GF-D8 (cell line): ENCODE data around the gene PIP5K1C.

Experiments
- DNase-seq: peaks from one replicate; lab custom pipeline; 2025; lab: John Stamatoyannopoulos, UW

Gene PIP5K1C

GRCh38 chr19:3693025-3693925, 7.0 kb downstream of the PIP5K1C start:
- no peak for DNase-seq

DNA sequence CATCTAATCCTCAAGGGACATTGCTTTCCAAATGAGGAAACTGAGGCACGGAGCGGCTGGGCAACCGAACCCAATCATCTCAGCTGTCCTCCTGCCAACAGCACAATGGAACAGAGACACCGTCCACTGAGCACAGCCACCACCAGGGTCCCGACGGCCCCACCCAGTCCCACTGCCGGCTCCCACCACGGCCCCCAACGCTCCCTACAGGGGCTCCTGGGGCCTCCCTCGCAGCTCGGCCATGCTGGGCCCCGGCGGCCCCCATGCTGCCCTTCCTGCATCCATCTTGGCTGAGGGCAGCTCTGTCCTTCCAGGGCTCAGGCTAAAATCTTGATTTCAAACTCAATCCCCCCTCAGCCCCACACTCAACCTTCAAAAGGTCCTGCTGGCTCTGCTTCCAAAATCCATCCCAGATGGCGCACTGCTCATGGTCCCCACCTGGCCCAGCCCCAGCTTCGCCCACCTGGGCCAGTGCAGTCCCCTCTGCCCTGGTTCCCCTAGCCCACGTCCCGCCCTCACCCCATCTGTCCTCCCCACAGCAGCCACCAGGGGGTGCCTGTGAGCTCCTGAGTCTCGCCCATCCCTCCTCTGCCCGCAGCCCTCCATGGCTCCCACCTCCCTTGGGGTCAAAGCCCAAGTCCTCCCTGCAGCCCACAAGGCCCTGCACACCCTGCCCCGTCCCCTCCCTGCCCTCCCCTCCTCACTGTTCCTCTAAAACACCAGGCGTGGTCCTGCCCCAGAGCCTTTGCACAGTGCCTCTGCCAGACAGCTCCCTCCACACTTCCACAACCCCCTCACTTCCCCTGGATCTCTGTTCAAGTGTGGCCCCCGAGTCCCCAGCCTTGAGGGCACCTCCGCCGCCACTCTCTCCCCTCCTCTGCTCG, 7.9 kb downstream of the PIP5K1C start:
- no peak for DNase-seq

- no peak for DNase-seq
Measured at GRCh38 chr19:3691726-3692125, 8.5 kb downstream of the PIP5K1C start.

DNA sequence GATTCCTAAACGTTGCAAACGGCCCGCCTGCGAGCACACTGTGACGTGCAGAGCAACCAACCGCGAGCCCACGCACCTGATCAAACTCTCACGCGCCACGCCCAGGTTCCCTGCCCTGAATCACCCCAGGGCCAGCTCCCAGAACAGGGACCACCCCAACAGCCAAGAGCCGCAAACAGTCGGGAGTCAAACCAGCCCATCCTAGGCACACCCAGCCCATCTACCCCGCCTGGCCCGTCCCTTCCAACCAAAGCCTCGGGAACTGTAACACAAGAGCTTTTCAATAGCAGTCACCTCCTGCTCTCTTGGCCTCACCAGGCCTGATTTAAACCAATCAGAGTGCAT, 8.9 kb downstream of the PIP5K1C start:
- no peak for DNase-seq

- DNase-seq, result no peak
Measured at GRCh38 chr19:3690551-3691371, 9.5 kb downstream of the PIP5K1C start.

DNA sequence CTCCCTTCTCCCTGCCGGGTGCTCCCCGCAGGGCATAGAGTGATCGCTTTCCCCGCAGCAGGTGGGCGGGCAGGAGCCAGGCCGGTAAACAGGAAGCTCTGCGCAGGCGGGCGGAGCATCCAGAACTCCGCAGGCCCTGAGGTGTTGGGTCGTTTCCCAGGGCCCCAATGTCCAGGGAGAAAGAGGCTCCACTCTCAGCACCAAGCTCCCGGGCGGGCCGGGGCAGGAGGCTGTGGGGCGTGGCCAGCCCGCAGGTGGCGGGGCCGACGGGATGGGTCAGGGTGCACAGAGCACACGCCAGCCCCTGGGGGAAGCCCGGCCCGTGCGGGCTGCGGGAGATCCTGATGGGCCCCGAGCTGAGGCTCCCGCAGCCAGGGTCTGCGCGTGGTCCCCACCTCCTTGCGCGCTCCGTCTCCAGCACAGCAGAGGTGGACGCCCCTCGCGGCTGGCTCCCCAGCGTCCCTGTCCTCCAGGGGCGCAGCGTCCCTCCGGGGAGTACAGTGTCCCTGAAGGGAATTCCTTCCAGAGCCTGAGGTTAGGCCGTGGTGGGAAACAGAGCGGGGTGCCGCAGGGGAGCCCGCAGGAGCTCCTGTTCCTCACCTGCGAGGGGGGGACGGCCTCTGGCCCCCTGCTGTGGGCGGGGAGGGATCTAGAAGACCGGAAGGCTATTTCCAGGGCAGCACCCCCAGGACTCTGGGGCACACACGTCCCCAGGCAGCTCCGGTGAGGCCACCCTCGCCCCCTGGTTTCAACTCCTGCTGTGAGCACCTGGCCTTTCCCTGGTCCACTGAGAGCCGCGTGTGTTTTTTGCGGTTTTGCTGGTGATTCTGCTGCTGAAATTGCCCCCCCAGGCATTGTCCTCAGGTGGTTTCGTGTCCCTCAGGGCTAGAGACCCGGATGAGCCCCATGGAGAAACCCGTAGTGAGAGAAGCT, 12.2 kb downstream of the PIP5K1C start:
- DNase-seq, result no peak

- DNase-seq, result no peak
Measured at GRCh38 chr19:3687393-3687773, 12.9 kb downstream of the PIP5K1C start.

GRCh38 chr19:3684817-3685410, 15.4 kb downstream of the PIP5K1C start:
- DNase-seq, result no peak

DNA sequence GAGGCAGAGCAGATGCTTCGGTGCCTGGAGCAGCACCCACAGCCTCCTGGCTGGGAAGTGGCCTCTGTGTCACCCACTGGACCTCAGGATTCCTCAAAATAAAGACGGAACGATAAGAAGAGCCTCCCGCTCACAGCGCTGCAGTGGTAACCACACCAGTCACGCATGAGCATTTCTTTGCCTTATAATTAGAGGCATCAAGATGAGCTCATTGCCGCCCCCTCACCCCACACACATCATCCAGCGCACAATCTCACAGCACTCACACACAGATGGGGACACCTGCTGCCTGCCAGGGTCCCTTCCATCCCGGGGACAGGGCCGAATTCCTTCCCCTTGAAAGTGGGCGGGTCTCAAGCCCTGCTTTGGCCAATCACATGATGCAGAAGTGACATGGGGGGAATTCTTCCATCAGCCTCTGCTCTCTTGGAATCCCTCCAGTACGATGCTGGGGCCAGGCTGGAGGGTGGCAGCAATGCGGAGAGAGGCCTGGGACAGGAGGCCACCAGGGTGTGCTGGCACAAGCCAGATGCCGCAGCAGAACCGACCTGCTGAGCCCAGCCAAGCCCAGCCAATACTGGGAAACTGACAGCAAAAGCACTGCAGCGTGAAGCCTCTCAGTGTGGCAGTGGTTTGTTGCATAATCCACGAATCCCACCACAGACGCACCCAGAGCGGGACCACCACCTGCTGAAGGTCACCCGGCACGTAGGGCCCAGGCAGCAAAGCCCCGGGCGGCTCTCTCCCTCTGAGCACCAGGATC, 16.0 kb downstream of the PIP5K1C start:
- no peak for DNase-seq

DNA sequence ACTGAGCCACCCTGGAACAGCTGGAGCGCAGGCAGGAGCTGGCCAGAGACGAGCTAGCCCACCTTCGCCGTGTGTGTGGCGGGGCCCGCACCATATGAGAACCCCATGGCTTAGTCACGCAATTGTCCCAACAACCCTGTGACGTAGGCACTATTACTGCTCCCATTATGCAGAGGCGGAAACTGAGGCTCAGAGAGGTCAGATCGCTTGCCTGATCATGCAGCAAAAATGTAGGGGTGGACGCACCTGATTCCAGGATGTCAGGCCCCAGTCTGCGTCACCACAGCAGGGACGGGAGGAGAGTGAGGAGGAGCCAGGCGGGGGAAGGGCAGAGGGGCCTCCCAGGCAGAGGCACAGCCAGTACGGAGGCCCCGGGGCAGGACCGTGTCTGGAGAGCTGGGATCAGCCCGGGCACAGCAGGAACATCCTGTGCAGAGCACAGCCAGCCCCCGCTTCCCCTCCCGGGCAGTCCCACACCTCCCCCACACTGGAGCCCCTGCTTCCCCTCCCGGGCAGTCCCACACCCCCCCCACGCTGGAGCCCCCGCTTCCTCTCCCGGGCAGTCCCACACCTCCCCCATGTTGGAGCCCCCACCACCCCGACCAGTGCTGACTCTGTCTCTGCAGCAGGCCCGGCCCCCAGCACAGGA, 16.7 kb downstream of the PIP5K1C start:
- no peak for DNase-seq

DNA sequence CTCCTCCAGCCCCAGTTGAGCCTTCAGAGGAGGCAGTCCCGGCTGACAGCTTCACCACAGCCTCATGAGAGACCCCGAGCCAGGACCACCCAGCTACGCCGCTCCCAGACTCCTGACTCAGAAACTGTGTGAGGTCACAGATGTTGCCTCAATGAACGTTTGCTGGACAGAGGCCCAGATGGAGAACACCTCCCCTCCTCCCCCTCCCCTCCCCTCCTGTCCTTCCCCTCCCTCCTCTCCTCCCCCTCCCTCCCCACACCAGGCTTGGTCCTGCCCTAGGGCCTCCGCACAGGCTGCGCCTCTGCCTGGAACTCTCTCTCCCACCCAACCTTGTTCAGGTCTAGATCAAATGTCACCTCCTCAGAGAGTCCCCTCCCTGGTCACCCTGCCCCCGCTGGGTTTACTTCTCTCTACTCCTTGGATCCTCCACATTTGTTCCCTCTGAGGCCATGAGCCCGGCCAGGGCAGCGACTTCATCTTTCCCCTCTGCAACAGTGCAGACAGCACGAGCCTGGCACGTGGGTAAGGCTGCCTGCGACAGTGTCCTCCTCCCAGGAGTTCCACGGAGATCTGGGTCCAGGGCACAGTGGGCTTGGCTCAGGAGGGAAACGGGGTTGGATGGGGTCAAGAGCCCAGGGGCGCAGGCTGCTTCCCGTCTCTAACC, 17.4 kb downstream of the PIP5K1C start:
- DNase-seq, result no peak

DNA sequence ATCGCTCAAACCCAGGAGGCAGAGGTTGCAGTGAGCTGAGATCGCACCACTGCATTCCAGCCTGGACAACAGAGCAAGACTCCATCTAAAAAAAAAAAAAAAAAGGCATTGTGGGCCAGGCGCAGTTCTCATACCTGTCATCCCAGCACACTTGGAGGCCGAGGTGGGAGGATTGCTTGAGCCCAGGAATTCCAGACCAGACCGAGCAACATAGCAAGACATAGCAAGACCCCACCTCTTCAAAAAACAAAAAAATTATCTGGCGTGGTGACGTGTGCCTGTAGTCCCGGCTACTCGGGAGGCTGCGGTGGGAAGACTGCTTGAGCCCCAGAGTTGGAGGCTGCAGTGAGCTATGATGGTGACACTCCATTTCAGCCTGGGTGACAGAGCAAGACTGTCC, 18.0 kb downstream of the PIP5K1C start:
- no peak for DNase-seq

DNA sequence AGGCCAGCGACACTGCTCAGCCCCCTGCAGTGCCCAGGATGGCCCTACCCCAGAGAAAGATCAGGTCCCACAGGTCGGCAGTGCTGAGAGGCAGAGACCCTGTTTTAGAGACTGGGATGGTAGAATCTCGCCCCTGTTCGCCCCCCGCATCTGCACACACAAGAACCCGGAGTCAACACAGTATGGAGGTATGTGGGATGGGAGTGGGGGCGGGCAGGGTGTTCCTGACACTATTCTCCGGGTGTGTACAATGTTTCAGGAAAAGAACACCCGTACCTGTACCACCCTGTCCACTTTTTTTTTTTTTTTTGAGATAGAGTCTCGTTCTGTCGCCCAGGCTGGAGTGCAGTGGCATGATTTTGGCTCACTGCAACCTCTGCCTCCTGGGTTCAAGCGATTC, 19.3 kb downstream of the PIP5K1C start:
- no peak for DNase-seq

- DNase-seq, result no peak
Measured at GRCh38 chr19:3679581-3679980, 20.7 kb downstream of the PIP5K1C start.

DNA sequence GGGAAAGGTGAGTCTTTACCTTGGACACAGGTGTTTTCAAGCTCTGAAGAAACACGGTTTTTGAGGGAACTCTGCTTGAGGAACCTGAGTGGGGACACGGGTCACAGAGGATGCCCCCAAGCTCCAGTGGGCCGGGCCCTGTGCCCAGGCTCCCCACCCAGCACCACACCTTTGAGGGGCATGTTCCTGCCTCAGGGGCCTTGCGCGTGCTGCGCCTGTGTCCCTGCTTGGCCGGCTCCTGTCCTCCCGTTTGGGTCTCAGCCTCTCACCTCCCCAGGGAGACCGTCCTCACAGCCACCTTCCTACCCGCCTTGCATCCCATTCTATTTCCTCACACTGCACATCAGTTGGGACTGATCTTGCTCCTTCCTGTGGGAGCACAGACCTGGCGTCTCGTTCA, 21.1 kb downstream of the PIP5K1C start:
- no peak for DNase-seq

DNA sequence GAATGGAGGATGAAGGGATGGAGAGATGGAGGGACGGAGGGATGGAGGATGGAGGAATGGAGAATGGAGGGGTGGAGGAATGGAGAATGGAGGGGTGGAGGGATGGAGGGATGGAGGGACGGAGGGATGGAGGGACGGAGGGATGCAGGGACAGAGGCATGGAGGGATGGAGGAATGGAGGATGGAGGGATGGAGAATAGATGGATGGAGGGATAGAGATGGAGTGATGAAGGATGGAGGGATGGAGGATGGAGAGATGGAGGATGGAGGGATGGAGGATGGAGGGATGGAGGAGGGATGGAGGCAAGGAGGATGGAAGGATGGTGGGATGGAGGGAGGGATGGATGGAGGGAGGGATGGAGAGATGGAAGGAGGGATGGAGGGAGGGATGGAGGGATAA, 22.1 kb downstream of the PIP5K1C start:
- DNase-seq, result no peak

DNA sequence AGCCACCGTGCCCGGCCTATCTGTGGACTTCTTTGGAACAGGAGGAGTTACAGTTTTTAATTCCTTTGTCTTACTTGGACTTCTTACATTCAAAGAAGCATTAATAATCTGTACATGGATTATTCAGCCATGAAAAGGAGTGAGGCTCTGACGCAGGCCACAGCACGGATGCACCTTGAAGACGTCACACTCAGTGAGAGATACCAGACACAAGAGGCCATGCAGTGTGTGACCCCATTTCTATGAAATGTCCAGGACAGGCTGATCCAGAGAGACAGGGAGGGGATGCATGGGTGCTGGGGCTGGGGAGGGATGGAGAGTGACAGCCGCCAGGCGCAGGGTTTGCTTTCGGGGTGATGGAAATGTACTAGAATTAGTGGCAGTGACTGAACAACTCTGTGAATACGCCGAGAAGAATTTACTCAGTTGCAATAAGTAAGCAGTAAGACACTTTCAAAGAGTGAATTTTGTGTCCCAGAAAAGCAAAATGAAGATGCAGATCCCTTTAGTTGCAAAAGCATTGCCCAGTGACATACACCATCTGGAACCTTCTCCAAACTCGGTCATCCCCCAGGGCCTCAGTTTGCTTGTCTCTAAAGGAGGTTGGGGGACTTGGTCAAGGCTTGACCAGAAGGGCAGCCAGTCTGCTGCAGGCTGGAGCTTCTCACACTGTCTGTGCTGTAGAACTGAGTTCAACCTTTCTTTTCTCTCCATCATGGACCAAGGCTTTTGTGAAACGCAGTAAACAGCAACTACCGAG, 25.3 kb downstream of the PIP5K1C start:
- DNase-seq, result no peak
